Upper lobe of left lung (tissue), 4 donors: ENCODE measurements around the gene CD14.

ENCODE experiments used
- CTCF ChIP-seq, 6 experiments: fragments of 450-650 bp in 4 of 6; fragments of 200-600 bp in 2 of 6; sonication (generic) in 2 of 6; IDR thresholded peaks; one replicate each; pipeline ENCODE4 v1.5.1; 2016 to 2019; ENCODE audit warnings: antibody characterized with exemption in 6 of 6
- POLR2A ChIP-seq, 4 donors: fragments of 450-650 bp; IDR thresholded peaks; one replicate each; pipeline ENCODE4 v1.5.1; 2016 to 2017; ENCODE audit warnings: antibody characterized with exemption in 4 of 4, mild to moderate bottlenecking in 2 of 4

- TF ChIP-seq POLR2A (IDR thresholded peaks at IDR 0.05) (no peak), CTCF (IDR thresholded peaks at IDR 0.05) (no peak)
Observed at GRCh38 chr5:140603734-140604133, 29.2 kb downstream of the CD14 start.
